ENCODE results near the gene TIAM2.

GRCh38 chr6:155054491-155055250 is 59.6 kb downstream of the TIAM2 start:
- TF ChIP-seq CTCF (IDR thresholded peaks at IDR 0.05) (no peak), POLR2A (IDR thresholded peaks at IDR 0.05) (no peak)

Measured in adrenal gland (tissue), 5 donors.